GM21529 (cell line): Measurements from ENCODE around the gene ACTL7A.
A peak's percentile ranks its signal among the peaks of the same experiment; 100 is the strongest.
"Not testable (repeated sequence)": the region's sequence is repeated elsewhere in the genome, so short reads cannot be mapped to it uniquely, and the experiment has no call there.

Experiments used
- ATAC-seq: cut with Tn5 transposase; IDR thresholded peaks from one replicate; pipeline ENCODE4 v1.9.1; 2021; ENCODE audit not compliant: unreplicated experiment

The ACTL7A gene, protein sequence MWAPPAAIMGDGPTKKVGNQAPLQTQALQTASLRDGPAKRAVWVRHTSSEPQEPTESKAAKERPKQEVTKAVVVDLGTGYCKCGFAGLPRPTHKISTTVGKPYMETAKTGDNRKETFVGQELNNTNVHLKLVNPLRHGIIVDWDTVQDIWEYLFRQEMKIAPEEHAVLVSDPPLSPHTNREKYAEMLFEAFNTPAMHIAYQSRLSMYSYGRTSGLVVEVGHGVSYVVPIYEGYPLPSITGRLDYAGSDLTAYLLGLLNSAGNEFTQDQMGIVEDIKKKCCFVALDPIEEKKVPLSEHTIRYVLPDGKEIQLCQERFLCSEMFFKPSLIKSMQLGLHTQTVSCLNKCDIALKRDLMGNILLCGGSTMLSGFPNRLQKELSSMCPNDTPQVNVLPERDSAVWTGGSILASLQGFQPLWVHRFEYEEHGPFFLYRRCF

DNA sequence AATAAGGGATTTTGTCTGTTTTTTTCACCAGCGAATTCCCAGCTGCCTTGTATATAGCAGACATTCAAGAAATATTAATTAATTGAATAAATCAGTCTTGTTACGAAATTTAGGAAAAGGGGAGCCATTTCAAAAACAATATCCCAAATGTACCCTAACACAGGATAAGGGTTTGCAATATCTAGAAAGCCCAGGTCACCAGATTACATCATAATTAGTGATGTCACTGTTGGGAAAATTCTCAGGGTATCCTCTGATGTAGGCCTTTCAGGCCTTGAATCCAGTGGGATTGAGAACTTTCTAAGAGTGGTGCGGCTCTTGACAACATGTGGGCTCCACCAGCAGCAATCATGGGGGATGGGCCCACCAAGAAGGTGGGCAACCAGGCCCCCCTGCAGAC is at the start of gene ACTL7A:
Gene ACTL7A, plus strand, starts transcription at position 270 of the 400 bp plus-strand sequence. Its CDS starts 57 bp downstream, at position 327.
- ATAC-seq, result no peak

DNA sequence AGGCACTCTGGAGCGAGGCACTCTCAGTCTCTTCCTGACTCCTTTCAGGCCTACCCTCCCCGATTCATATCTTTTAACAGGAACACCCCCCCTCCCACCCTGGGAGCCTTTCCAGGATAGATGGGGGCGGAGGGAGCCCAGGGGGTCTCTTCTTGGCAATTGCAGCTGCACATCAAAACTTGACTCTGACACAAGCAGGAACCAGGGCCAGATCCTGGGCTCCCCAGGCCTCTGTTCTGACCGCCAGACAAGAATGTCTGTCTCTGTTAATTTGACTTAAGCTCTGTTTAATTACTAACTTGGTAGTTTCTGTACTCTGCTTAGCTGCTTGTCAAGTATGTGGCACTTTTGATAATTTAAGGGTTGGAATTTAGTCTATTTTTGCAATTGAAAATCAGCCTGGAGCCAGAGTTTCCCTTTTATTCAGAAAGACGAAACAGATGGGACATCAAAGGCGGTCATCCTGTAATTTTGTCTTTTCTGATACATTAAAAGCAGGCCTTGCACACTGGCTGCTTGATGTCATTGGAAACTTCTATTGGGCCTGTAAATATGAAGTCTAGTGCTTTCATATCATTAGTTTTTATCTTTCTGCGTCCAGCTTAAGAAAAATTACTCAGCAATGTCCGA is 49.6 kb upstream of the ACTL7A start:
- no peak for ATAC-seq

DNA sequence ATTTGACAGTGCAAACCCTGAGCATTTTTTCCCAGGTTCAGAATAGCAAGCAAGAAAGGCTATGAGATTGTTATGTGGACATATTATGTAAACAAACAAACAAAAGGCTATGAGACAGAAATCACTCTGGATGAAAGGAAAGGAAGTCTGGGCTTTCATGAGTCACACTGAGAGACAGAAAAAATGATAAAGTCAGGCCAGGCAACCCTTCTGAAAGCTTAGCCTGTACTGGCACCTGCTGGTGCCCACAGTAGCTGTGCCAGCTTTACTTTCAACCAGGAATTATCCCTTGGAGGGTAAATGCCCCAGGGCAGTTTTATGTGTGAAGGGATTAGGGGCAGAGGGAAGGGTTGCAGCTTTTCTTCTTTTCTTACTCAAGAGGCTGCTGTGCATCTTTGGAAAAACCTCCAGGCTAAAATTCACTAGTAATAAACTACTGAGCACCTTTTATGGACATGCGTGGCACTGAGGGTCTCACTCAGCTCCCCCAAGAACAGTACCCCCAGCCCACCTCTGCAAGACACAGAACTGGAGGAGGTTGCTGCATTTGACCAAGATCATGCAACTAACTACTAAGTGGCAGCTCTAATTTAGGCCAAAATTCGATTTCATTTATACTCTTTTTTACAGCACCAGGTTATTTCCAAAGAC is 48.0 kb upstream of the ACTL7A start:
- ATAC-seq, result no peak

DNA sequence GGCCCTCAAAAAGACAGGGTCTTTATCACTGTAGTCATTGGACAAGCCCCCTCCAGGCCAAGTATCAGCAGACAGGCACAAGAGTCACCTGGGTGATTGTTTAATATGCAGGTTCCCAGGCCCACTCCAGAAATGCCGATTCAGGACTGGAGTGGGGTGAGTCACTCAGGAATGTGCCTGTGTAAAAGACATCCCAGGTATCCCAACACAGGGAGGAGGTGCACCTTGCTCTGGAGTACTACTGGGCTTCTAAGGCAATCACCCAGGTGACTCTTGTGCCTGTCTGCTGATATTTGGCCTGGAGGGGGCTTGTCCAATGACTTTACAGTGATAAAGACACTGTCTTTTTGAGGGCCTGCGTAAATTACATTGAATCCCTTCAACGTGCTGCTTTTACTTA is 46.9 kb upstream of the ACTL7A start:
- no peak for ATAC-seq

DNA sequence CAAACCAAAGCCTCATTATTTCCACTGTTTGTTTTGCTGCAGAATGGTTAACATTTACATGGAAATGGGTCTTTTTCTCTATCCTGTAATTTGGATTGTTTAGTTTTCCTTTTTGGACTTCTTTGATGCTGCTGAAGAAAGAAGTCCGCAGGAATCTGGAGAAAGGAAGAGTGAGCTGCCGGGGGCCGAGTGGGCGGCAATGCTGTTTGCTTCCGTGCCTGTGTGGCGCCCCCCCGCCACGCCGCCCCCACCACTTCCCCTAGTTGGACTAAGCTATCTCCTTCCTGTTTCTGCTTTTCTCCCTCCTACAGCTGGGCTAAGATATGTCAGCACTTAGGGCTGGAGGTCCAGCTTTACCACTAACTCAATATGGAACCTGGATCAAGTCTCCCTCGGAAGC is 46.0 kb upstream of the ACTL7A start:
- peak; percentile 67 for ATAC-seq

DNA sequence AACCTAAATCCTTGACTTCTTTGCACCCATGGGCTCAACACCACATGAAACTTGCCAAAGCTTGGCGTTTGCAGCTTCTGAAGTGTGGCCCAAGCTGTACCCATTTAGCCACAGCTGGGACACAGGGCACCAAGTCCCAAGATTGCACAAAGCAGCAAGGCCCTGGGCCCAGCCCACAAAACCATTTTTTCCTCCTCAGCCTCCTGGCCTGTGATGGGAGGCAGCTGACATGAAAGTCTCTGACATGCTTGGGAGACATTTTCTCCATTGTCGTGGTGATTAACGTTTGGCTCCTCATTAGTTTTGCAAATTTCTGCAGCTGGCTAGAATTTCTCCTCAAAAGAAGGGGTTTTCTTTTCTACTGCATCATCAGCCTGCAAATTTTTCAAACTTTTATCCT is 38.2 kb upstream of the ACTL7A start:
- no peak for ATAC-seq

DNA sequence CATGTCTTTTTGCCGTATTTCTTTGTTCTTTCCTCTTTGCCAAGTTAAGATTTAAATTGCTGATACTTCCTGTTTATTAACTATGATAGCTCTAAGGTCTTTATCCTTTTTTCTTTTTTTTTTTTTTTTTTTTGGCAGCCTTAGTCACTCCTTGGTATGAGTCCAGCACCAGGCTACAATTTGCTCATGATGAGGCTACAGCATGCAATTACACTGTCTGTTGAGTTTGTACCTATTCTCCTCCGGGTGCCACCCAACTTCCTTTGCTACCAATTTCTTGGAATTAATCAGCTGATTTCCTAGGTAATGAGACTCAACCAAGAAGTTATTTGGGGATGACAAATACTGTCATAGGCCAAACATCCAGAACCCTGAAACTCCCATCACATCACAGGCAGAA is 31.8 kb upstream of the ACTL7A start:
- ATAC-seq, result no peak

DNA sequence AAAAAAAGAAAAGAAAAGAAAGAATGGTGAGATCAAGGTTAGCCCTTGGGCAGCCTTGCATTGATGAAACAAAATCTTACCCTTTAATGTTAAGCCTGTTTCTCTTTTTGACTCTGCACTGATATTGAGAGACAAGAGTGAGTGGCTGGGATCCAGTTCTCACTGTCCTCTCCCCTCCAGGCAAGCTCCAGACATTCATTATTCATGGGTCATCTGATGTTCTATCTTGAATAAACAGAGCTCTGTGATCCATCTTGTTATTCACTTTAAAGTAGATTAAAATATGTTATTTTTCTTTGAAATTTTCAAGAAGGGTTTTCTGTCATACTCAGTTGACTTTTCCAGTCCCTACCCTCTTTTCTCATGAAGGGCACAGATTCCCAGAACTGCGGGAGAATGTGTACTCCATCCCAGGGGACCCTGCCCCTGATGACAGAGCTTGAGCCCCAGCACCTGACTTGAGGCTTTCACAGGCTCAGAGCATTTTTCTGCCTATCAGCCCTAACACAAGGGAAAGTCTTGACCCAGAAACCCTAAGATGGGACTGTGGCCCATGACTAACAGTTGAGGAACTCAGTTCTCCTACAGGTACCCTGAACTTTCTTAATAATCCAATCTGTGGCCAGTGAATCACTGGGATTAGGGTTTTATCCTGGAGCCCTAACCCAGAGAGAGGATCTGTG is 30.4 kb upstream of the ACTL7A start:
- ATAC-seq, result no peak

DNA sequence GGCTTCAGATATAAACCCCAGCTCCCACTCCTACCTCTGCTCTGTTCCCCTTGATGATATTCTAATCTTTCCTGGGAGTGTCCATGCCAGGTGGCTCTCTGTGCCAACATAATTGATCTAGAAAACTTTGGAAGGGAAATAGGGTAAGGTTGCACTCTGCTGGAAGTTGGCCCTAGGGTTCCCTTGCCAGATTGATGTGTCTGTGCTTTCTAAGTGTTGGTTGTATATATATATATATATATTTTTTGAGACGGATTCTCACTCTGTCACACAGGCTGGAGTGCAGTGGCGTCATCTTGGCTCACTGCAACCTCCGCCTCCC is 29.9 kb upstream of the ACTL7A start:
- ATAC-seq, result no peak

DNA sequence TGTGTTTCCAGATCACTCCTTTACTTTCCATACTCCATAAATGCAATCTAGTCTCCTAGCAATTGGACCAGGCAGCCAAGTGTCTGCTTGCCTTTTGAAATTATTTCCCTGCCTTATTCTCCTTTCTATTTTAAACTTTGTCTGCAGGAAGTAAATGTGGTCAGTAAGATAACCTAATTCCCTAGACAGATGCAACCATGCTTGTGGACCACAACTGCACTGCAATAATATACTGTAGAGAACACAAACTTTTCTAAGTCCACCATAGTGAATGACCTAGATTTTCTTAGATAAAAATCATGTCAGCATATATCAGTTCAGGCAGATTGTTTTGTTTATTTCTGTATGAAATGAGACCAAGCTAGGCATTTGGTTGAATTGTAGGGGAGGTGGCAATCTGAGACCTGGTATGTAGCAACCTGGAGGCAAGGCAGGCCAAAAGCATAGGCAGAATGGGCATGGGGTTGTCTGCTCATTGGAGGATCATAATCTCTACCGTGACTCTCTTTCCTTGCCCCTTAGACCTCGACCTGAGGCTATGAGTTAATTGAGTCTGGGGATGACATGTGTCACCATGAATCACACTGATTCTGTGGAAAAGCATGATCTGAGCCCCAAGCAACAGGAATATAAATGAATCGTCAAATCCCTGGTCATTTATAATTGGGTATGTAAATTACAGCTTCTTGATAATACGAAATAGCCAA is 27.0 kb upstream of the ACTL7A start:
- no peak for ATAC-seq

DNA sequence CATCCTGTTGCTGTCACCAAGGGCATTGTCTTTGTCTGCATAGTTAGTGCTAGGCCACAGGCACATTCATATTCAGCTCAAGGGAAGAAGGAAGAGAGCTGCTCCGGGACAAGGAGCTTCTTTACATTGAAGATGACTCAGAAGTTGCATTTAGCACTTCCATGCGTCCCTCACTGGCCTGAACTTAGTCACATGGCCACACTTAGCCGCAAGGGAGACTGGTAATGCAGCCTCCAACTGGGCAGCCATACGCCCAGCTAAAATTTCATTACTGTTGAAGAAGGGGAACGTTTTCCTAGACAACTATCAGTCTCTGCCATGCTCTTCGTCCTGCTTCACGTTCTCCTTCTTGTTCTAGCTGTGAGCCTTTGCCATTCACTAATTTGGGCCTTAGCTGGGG is 26.2 kb upstream of the ACTL7A start:
- ATAC-seq, result no peak

DNA sequence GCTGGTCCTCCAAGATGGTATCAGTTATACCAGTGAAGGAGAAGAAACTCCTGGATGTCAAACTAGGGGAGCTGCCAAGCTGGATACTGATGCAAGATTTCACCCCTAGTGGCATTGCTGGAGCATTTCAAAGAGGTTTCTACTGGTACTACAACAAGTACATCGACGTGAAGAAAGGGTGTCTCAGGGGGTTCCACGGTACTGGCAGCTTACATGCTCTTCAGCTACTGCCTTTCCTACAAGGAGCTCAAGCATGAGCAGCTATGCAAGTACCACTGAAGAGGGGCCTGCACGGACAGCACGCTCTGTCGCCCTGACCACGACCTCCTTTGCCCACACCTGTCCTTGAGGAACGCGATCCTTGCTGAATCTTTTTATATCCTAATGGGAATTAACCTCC is 25.7 kb upstream of the ACTL7A start:
- ATAC-seq, result no peak

DNA sequence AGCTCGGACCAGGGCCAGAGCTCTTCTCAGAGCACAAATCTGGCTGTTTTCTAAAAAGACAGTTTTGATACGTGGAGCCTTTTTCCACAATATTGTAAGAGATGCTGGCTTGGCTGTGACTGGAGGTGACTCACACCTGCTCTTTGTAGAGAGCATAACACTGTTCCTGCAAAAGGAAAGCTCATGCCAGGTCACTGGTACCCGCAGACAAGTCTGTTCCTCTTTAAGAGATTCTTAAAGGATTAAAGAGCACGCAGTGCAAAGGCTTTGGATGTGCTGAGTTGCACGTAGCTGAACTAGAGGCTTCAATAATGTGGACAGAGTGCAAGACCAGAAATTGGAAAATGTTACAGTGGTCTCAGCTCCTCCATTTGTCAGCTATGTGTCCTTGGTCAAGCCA is 25.3 kb upstream of the ACTL7A start:
- no peak for ATAC-seq

DNA sequence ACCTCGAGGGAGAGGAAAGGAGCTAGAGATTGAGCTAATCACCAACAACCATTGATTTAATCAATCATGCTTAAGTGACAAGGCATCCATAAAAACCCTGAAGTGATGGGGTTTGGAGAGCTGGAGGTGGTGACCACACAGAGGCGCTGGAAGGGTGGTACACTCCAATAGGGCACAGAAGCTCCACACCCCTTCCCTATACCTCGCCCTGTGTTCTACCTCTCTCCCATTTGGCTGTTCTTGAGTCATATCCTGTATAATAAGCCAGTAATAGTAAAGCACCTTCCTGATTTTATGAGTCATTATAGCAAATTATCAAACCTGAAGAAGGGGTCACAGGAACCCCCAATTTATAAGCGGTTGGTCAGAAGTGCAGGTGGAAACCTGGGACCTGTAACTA is 24.5 kb upstream of the ACTL7A start:
- ATAC-seq, result no peak

DNA sequence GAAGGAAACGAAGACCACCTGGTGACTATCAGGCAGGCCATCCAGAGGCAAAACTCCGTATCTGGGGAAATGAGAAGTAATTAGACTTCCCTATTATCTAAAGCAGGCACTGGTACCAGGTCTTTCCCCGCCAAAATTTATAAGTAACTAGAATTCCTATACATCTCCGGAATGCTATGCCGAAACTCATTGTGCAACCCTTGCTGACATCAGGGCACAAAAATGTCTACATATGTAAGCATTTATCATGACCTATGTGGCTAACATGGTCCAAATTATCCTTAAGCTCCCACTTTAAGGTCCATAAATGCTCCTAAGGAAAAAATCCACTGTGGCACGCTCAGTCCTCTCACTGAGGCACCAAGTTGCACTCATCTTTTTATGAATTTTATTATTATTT is 24.0 kb upstream of the ACTL7A start:
- no peak for ATAC-seq

DNA sequence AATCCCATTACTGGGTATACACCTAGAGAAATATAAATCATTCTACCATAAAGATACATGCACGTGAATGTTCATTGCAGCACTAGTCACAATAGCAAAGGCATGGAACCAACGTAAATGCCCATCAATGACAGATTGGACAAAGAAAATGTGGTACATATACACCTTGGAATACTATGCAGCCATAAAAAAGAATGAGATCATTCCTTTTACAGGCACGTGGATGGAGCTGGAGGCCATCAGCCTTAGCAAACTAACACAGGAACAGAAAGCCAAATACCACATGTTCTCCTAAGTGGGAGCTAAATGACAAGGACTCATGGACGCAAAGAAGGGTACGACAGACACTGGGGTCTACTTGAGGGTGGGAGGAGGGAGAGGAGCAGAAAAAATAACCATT is 22.5 kb upstream of the ACTL7A start:
- not testable (repeated sequence) for ATAC-seq

DNA sequence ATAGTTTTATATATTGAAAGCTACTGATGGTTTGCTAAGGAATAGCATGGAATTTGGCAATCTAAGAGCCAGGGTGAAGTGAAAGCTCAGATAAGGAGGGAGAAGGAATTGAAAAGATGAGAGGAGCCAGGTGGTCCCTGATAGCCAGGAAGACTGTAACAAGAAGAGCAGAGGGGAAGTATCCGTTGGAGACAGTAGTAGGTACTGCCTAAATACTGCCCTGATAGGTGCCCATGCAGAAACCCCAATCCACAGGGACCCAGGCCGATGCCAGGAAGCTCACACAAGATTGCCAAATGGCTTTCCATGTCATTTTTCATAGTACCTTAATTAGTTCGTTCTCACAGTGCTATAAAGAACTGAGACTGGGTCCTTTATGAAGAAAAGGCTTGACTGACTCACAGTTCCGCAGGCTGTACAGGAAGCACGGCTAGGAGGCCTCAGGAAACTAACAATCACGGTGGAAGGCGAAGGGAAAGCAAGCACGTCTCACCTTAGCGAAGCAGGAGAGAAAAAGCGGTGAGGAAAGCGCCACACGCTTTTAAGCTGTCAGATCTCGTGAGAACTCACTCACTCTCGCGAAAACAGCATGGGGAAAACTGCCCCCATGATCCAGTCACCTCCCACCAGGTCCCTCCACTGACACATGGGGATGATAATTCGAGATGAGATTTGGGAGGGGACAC is 19.3 kb upstream of the ACTL7A start:
- ATAC-seq, result no peak

DNA sequence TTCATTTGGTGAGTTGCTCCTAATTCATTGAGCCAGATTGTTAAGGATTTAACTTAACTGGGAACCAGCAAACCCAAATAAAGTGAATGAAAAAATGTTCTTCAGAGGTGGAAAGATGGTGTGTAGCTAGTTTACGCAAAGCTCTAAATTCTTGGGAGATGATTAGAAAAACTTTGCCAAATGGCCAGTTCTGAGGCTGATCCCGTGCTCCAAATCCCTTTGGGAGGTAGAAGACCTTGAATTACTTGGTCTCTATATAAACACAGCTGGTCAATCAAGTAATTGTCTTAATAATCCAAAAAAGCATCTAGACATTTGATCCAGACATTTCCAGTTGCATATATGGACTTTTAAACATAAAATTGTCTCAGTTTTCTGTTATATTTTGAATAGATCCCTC is 17.7 kb upstream of the ACTL7A start:
- no peak for ATAC-seq

DNA sequence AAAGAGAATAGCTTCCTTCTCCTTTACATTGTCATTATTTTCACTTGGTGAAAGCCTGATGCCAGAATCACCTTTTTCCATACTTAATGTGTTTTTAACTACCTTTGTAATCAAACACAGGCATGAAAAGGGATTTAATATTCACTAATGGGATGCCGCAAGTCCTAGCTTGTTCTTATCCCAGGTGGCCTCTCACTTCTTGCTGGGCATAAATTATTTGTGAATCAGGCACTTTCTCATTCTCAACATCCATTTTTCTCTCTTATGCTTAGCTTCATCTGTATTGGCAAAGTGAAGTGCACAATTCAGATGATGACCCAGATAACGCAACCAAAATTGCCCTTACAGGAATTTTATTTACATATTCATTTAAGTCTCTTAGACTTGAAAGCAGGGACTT is 17.2 kb upstream of the ACTL7A start:
- no peak for ATAC-seq

DNA sequence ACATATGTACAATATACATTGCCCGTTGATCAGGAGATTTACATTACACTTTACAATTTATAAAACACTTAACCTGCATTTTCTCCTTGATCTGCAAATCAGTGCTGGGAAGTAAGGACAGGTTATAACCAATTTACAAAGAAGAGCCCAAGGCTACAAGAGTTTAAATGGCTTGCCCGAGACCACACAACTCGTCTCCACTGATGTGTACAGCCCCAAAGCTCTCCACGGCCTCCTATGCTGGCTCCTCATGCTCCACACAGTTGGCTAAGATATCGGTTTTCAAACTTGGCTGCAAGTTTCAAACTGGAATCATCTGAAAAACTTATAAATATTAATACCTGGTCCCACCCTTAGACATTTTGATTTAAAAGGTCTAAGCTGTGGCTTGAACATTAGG is 16.6 kb upstream of the ACTL7A start:
- ATAC-seq, result no peak

DNA sequence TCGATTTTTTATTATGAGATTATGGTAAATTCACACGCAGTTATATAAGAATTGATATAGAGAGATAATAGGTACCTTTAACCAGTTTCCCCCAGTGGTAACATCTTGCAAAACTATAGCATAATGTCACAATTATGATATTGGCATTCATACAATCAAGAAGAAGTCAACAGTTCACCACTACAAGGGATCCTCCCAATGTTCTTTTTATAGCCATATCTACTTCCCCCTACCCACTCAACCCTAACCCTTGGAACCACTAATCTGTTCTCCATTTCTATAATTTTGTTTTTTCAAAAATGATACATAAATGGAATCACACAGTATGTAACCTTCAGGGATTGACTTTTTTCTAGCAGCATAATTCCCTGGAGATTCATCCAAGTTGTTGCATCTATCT is 16.1 kb upstream of the ACTL7A start:
- ATAC-seq, result no peak
